HG02943 (cell line): ENCODE results near the gene DNAJC8.
A peak's percentile ranks its signal among the peaks of the same experiment; 100 is the strongest.

Experiments
- ATAC-seq: cut with Tn5 transposase; IDR thresholded peaks from one replicate; pipeline ENCODE4 v1.9.1; 2021; ENCODE audit warnings: mild to moderate bottlenecking, low read depth, moderate library complexity; ENCODE audit not compliant: unreplicated experiment

Gene DNAJC8, protein sequence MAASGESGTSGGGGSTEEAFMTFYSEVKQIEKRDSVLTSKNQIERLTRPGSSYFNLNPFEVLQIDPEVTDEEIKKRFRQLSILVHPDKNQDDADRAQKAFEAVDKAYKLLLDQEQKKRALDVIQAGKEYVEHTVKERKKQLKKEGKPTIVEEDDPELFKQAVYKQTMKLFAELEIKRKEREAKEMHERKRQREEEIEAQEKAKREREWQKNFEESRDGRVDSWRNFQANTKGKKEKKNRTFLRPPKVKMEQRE

DNA sequence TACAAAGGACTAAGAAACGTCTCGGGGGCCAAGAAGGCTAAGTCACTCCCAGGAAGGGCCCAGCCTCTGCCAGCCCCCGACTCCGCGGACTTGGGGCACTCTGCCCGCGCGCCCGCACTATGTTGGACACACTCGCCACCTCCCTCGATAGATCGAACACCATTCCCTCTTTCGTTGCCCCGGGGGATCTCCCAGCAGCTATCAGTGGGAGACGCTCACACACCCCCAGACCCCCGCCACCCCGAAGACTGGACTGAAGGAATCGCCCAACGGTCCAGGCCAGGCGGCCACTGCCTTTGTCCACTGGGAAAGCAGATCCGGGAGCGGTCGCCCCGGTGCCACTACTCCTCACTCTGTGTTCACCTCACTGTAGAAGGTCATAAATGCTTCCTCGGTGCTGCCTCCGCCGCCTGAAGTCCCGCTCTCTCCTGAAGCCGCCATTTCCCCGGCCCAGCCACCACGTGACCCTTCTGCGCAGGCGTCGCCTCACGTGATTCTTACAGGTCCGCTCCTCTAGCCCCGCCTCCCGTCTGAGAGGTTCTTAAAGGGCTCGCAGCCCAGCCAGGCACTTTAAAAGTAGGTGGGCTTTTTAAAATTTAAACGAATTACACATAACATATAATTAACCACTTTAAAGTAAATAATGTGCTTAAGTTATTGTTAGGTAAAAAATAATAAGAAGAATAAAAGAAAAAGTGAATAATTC lies at the start of gene DNAJC8:
Gene DNAJC8 (minus strand): TSS at position 472 of the 706 bp plus-strand sequence. CDS start 31 bp downstream, at position 441.
- peak; percentile 59 for ATAC-seq

DNA sequence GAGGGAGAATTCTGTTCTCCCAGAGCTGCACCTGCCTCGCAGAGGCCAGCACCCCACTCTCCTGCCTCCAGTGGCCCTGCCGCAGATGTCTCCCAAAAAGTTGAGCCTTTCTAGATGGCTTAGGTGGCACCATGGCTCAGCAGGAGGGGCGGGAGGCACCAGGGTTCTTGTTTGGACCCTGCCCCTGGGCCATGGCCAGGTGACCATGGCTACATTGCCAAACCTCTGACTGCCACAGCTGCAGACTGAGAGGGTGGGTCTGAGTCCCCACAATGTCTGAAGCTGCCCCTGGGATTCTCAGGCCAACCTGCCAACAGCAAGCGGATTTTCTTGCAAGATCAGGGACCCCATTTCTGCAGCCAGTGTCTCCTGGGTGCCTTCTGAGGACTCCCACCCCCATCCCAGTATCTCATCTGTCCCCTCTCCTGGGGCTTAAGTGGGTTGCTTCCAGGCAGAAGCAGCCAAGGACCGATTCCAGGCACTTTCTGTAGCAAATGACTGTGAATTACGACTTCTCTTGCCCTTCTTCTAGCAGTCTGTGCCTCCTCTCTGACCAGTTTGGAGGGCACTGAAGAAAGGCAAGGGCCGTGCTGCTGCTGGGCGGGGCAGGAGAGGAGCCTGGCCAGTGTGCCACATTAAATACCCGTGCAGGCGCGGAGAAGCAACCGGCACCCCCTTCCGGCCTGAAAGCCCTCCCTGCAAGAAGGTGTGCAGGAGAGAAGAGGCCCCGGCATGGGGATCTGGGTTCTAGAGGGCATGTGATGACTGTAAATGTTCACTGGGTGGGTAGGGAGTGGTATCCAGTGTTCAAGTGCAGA lies 49.0 kb upstream of the DNAJC8 start:
- ATAC-seq: no peak

DNA sequence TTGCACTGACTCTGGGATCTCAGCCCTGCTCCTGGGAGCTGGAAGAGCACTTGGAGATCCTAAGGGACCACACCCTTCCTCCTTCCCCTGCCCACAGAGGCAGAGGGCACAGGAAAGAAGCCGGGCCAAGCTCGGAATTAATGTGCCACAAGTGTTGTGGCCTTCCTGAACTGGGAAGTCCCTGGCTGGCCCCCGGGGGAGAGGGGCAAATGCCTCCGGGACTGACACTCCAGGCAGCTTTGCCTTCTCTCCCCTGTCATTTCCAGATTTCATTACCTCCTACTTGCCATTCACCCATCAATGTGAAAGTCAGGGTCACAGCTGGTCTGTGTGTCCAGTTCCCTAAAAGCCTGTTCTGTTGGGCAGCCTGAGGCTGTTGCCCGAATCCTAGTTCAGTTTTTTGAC lies 48.1 kb upstream of the DNAJC8 start:
- ATAC-seq: no peak

DNA sequence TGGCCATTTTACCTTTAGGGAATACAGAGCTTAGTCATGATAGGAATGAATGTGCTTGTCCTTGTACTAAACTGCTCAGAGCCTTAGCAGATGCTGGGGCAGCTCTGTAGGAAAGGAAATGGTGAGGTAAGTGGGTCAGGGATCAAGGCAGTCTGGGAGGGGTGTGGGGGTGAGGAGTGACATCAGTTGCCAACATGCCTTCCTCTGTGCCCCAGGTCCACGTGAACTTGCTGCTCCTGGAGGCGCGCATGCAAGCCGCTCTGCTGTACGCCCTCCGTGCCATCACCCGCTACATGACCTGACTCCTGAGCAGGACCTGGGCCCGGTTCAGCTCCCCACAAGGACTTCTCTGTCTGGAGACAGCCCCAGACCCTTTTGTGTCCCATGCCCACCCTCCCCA lies 47.7 kb upstream of the DNAJC8 start:
- no peak for ATAC-seq

DNA sequence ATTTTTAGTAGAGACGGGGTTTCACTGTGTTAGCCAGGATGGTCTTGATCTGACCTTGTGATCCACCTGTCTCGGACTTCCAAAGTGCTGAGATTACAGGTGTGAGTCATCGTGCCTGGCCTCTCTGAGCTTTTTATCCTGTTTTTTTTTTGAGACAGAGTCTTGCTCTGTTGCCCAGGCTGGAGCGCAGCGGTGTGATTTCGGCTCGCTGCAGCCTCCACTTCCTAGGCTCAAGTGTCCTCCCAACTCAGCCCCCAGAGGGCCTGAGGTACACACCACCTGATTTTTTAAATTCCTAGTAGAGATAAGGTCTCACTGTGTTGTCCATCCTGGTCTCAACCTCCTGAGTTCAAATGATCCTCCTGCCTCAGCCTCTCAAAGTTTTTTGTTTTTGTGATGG lies 46.9 kb upstream of the DNAJC8 start:
- no peak for ATAC-seq

DNA sequence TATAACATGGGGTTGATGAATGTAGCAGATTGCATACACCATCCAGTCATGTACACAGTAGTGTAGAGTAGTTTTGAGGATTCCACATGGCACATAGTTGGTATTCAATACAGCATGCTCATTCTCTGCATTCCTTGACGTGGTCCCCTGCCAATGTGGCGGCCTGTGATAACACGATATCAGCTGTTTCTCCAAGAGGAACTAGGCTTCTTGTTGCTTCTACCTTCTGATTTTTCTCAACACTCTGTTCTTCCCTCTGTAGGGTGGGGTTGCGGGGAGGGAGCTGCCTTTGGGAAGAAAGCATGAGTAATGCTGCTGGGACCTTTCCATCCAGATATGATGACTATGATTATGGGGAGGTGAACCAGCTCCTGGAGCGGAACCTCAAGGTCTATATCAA lies 45.9 kb upstream of the DNAJC8 start:
- ATAC-seq: no peak

DNA sequence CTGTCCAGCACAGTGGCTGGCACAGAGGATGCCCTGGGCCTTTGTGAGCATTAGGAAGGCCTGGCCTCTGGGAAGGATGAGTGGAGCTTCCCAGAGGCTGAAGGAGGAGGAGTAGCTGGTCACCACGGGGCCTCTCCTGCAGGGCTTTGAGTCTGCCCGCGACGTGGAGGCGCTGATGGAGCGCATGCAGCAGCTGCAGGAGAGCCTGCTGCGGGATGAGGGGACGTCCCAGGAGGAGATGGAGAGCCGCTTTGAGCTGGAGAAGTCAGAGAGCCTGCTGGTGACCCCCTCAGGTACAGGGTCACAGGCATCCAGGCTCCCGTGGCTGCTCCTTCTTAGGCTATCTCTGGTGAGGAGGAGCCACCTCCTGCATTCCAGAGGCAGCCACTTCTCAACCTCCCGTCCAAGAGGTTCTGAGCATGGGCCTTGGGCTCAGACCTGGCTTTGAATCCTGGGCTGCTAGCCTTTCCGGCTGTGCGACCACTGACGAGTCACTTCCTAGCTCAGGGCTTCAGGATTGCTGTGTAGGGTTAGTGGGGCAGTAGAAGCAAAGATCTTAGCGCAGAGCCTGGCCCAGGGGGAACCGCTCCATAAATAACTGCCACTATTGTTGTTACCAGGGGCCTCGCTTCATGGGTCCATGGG lies 40.5 kb upstream of the DNAJC8 start:
- no peak for ATAC-seq

DNA sequence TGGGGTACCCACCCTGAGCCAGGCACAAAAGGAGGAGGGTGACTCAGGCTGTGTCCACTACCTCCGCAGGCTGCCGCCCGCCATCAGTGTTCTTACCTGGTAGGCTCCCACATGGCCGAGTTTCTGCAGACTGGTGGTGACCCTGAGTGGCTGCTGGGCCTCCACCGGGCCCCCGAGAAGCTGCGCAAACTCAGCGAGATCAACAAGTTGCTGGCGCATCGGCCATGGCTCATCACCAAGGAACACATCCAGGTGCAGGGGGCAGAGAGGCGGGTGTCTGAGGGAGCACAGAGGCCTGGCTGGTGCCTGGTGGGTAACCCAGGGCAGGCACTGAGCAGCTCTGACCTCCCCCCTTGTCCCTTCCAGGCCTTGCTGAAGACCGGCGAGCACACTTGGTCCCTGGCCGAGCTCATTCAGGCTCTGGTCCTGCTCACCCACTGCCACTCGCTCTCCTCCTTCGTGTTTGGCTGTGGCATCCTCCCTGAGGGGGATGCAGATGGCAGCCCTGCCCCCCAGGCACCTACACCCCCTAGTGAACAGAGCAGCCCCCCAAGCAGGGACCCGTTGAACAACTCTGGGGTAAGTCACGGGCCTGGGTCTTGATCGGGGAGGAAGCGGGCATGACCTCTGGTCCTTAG lies 39.5 kb upstream of the DNAJC8 start:
- no peak for ATAC-seq

DNA sequence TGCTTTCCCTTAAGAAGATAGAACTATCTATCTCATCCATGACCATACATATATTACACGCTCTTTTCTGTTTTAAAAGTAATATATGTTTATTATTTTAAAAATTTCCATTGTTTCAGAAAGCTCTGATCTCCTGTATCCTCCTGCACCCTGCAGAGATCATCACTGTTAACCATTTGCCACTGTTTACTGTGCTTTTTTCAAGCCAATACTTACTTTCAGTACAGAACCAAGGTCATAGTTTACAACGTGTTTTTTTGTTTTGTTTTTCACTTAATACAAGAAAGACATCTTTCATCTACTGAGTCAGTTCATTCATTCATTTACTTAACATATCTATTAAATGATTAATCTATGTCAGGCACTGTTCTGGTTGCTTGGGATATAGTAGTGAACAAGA lies 36.7 kb upstream of the DNAJC8 start:
- ATAC-seq: no peak

DNA sequence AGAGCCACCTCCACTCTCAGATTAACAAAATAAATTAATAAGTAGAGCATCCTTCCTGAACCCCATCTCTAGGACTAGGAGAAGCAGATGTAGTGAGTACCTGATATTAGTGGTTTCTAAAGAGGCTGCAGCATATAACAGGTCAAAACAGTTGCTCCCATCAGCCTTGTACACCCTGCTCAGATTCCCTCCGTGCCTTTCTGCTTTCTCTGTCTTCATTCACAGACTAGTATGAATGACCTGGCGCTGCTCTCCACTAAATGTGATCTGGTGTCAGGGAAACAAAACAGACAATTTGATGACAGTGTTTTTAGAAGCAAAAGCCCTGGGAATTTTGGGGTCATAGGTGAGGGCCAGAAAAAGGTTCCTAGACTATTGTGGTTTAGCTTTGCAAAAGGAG lies 34.8 kb upstream of the DNAJC8 start:
- no peak for ATAC-seq

DNA sequence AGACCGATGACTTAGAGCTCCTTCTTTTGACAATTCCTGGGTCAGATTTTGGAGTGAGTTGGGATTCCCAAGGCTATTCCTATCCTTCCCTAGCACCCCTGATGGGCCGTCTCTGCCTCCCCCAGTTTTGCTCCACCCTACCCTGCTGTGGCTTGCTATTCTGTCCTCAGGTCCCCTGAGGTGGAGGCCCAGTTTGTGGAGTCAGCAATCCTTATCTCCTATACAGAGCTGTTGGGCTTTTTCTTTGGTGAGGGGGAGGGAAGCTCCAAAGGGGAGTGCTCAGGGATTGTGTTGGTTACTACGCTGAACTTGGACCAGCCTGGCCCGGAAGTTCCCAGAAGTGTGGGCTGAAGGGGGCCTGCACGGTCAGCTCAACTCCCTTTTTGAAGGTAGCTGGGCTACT lies 34.1 kb upstream of the DNAJC8 start:
- no peak for ATAC-seq

DNA sequence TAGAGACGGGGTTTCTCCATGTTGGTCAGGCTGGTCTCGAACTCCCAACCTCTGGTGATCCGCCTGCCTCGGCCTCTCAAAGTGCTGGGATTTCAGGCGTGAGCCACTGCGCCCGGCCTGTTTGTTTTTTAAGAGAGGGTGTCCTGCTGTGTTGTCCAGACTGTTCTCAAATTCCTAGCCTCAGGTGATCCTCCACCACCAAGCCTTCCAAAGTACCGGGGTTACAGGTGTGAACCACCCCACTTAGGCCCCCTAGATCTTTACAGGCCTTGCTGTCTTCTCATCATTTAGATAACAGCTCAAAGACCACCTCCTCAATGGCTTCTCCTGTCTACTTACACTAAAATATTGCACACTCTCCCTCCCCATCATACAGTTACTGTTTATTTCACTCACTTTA lies 32.7 kb upstream of the DNAJC8 start:
- no peak for ATAC-seq

DNA sequence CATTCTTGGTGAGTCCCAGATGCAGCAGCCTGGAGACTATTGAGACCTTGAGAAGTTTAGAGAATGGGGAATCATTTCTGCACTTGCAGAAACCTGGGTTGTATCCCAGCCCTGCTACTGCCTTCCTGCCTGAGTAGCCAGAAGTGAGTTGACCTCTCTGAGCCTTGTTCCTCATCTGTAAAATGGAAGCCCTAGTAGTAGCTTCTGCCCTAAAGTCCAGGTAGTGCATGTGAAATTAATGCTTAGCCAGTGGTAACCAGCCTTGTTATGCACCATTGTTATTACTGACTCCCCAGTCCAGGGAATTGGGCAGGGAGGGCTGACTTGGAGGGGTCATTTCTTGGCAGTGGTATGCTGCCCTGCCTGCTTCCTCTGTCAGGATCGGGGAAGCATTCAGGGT lies 32.1 kb upstream of the DNAJC8 start:
- ATAC-seq: no peak

DNA sequence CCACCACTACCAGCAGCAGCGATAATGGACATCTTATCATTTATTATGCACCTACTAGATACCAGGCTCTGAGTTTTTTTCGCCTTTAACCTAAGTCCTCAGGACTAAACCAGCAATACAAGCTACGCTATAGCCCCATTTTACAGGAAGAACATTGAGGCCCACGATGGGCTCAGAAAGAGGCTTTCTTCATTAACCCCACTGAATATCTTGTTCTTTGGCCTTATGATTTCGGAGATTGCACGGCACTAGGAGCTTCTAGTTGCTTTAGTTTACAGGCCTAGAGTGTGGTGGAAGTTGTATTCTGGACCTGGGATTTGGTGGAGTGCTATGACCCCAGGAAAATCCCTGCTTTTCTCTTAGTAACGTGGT lies 28.0 kb upstream of the DNAJC8 start:
- no peak for ATAC-seq

DNA sequence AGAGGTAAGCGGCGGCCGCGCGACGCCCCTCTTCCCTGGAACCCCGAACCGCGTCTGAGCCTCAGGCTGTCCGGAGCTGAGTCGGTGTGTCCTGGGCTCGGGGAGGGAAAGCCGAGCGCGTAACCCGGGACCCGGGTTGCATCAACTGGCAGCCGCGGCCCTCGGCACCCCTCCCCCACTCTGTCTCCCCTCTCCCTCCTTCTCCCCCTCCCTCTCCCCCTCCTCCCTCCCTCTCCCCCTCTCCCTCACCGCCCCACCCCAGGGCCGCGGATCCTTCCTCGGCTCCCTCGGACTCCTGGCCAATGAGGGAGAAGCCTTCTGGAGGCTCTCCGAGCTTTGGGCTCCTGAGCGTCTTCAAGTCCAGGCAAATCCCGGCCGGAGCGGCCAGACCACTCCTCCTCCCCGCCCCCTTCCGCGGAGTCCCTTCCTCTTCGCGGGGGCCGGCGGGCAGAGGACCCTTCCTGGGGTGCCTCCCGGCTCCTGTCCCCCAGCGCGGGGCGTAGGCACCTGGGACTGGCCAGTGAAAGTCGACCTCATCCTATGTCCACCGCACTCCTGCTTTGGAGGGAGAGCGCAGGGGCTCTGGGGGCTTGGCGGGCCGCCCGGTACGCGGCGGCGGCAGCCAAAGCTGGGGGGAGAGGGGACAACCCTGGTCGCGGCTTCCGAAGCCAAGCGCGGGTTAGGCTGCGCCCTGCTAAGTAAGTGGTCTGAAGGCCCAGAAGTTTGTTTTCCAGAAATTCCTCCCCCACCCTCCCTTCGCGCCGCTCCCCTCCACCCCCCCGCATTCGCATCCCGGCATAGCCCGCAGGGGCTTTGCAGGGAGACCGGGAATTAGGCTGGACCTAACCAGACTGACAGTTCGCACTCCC lies 27.3 kb upstream of the DNAJC8 start:
- no peak for ATAC-seq

DNA sequence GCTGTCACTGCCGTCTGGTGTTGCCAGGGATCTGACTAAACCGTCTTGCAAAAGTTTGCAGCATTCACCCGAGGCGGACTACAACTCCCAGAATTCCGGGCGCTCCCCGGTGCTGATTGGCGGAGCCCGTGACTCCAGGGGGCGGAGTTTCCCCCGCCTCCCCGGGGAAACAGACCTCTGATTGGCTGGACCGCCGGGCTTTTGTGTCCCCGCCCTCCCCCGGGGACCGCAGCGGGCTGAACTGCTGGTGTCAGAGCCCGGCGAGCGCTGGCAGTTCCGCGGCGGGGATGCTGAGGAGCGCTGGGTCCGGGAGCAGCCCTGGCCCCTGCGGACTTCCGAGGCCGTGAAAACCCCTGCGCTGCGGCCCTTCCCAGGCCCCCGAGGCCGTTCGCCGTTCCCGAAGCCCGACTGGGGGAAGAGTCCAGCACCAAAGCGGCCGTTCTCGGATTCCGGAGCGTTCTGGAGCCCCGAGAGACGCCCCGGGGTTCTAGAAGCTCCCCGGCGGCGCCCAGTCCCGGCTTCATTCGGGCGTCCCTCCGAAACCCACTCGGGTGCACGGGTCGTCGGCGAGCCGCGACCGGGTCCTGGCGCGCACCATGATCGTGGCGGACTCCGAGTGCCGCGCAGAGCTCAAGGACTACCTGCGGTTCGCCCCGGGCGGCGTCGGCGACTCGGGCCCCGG lies 26.6 kb upstream of the DNAJC8 start, which contains the start of gene SESN2:
Gene SESN2 (plus strand): TSS at position 267 of the 682 bp plus-strand sequence. CDS start 330 bp downstream, at position 597.
- ATAC-seq: peak; percentile 87

DNA sequence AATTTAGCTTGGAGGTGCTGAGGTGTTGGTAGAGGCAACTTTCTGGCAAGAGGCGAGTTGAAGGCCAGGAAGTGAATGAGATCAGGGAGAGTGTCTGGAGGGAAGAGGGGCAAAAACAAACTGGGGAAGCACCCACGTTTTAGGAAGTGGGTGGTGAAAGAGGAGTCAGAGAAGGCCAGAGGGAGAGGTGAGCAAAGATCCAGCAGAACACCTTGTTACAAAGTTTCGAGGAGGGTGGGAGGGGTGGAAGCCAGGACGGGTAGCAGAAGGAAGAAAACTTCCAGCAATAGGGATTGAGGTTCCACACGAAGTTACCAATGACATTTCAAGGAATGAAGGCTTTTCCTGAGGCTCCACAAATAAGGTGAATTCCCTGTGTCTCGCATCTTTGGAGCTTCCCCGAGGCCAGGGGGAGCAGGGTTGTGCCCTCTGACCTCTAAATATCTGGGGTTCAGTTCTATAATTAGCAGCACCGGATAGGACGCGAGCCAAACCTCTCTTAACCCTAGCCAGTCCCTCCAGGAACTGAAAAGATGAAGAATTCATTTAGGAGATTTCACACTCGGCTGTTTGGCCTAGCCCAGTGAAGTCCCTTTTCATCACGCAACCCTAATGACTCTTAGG lies 25.9 kb upstream of the DNAJC8 start:
- no peak for ATAC-seq

DNA sequence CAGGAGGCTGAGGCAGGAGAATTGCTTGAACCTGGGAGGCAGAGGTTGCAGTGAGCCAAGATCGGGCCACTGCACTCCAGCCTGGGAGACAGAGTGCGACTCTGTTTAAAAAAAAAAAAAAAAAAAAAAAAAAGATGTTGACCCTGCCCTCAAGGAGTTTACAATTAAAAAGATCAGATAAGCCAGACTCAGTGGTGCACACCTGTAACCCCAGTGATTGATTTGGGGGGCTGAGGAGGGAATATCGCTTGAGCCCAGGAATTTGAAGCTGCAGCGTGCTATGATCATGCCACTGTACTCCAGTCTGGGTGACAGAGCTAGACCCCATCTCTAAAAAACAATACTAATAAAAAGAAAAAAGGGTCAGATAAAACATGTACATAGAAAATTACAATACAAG lies 24.9 kb upstream of the DNAJC8 start:
- no peak for ATAC-seq
